Measurements from ENCODE around the gene COBLL1.

Gene COBLL1

GRCh38 chr2:164664070-164664469, 177.6 kb downstream of the COBLL1 start:
- TF ChIP-seq, protein P1, sequence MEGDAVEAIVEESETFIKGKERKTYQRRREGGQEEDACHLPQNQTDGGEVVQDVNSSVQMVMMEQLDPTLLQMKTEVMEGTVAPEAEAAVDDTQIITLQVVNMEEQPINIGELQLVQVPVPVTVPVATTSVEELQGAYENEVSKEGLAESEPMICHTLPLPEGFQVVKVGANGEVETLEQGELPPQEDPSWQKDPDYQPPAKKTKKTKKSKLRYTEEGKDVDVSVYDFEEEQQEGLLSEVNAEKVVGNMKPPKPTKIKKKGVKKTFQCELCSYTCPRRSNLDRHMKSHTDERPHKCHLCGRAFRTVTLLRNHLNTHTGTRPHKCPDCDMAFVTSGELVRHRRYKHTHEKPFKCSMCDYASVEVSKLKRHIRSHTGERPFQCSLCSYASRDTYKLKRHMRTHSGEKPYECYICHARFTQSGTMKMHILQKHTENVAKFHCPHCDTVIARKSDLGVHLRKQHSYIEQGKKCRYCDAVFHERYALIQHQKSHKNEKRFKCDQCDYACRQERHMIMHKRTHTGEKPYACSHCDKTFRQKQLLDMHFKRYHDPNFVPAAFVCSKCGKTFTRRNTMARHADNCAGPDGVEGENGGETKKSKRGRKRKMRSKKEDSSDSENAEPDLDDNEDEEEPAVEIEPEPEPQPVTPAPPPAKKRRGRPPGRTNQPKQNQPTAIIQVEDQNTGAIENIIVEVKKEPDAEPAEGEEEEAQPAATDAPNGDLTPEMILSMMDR (conservative IDR thresholded peaks at IDR 0.05): no peak
- no peak overlapping the region for H3K27ac ChIP-seq

GRCh38 chr2:164662868-164663631, 178.6 kb downstream of the COBLL1 start:
- no peak overlapping the region for H3K27ac ChIP-seq
- TF ChIP-seq, protein P1 (conservative IDR thresholded peaks at IDR 0.05): no peak

DNA sequence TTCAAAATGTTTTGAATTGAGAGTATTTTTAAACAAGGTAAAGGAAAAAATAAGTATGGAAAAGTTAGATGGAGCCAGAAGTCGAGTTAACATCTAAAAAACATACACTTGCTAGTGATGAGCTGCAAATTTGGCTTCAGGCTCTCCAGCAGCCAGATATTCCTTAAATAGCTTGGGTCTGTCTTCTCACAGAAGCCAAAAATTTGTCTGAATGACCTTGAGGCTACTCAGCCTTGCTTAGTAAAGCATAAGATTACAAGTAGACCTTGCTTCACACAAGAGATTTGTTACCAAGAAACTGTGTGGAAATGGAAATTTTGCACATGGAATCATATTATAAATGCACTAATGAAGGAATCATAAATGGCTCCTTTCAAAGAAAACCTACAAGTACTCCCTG, 179.6 kb downstream of the COBLL1 start:
- TF ChIP-seq, protein P1 (conservative IDR thresholded peaks at IDR 0.05): no peak
- H3K27ac ChIP-seq: no peak overlapping the region

DNA sequence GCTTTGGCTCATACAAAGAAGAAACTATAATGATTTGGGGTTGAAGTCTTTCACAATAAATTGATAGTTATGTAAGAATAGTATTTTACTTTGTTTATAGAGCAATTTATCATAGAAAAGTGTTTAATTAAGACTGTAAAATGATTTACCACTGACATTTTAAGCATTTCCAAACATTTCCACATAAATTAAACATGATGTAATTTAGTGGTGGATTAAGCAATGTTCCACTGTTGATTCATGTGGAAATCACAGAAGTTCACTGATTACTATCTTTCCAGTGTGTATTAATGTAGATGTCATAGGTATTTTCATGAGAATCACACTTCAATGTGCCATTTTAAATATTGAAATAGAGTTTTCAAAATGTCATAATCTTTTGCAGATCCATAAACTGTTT, 180.3 kb downstream of the COBLL1 start:
- no peak overlapping the region for H3K27ac ChIP-seq
- TF ChIP-seq, protein P1 (conservative IDR thresholded peaks at IDR 0.05): no peak

DNA sequence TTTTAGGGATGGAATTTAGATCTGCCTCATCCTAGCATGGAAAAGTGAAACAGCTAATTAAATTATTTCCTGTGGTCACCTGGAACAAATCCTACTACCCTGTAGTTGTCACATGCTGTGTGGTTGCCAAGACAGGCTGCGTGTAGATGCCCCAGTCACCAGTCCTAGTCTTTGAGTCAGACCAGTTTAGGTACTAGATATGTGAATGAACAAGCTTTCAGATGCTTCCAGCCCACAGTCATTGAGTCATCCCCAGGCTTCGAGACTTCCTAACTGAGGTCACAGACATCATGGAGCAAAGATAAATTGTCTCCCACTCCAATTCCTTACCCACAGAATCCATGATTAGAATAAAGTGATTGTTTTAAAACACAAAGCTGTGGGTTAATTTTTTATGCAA, 184.5 kb downstream of the COBLL1 start:
- H3K27ac ChIP-seq: no peak overlapping the region
- TF ChIP-seq, protein P1 (conservative IDR thresholded peaks at IDR 0.05): no peak

DNA sequence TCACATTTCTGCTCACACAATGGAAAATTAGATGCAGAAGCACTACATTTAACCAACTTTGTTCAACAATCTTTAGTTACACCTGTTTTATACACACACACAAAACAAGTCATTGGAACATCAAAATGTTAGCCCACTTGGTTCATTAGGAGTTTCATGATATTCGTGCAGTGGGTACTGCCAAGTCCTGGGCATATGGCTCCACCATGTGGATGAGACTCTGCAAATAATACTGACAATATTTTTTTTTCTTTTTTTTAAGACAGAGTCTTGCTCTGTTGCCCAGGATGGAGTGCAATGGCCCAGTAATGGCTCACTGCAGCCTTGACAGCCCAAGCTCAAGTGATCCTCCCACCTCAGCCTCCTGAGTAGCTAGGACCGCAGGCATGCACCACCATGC, 185.9 kb downstream of the COBLL1 start:
- TF ChIP-seq, protein P1 (conservative IDR thresholded peaks at IDR 0.05): no peak; the same call in 1 of the 2 replicates
- H3K27ac ChIP-seq: no peak overlapping the region

- H3K27ac ChIP-seq: no peak overlapping the region
- TF ChIP-seq, protein P1 (conservative IDR thresholded peaks at IDR 0.05): no peak
Measured at GRCh38 chr2:164655336-164655735, 186.3 kb downstream of the COBLL1 start.
